ENCODE data around the gene UTP14C.

The UTP14C gene

GRCh38 chr13:51993713-51994112, 30.8 kb upstream of the UTP14C start:
- WGBS (ENCODE audit: insufficient coverage, insufficient read length): no CpG with 5 or more reads among the region's 2 CpGs
- Histone ChIP-seq H3K27me3 (ENCODE audit: control insufficient read depth, insufficient read depth, low read length) (no peaks in the 10 kb centered on the region), H3K4me3 (ENCODE audit: low read length) (no peak overlapping the region), H3K4me1 (ENCODE audit: control insufficient read depth, insufficient read depth, low read length) (peaks cover 5% of the 10 kb centered on the region), H3K27ac (ENCODE audit: low read length) (no peak overlapping the region), H3K9me3 (ENCODE audit: control insufficient read depth, insufficient read depth, low read length) (no peaks in the 10 kb centered on the region), H3K36me3 (ENCODE audit: control insufficient read depth, insufficient read depth, low read length) (no peaks in the 10 kb centered on the region)
- DNase-seq (ENCODE audit: low read depth, low spot score): no peak

- no peak for DNase-seq (ENCODE audit: low read depth, low spot score)
- Histone ChIP-seq H3K27ac (ENCODE audit: low read length) (no peak overlapping the region), H3K9me3 (ENCODE audit: control insufficient read depth, insufficient read depth, low read length) (no peaks in the 10 kb centered on the region), H3K4me3 (ENCODE audit: low read length) (no peak overlapping the region), H3K4me1 (ENCODE audit: control insufficient read depth, insufficient read depth, low read length) (peaks cover 11% of the 10 kb centered on the region), H3K36me3 (ENCODE audit: control insufficient read depth, insufficient read depth, low read length) (no peaks in the 10 kb centered on the region), H3K27me3 (ENCODE audit: control insufficient read depth, insufficient read depth, low read length) (no peaks in the 10 kb centered on the region)
- no CpG with 5 or more reads among the region's 9 CpGs for WGBS (ENCODE audit: insufficient coverage, insufficient read length)
These were observed 28.6 kb upstream of the UTP14C start for GRCh38 chr13:51995677-51996551.

GRCh38 chr13:51996641-51997040, 27.9 kb upstream of the UTP14C start:
- H3K36me3 ChIP-seq (ENCODE audit: control insufficient read depth, insufficient read depth, low read length): no peaks in the 10 kb centered on the region
- H3K4me1 ChIP-seq (ENCODE audit: control insufficient read depth, insufficient read depth, low read length): peaks cover 12% of the 10 kb centered on the region
- H3K4me3 ChIP-seq (ENCODE audit: low read length): no peak overlapping the region
- H3K27me3 ChIP-seq (ENCODE audit: control insufficient read depth, insufficient read depth, low read length): no peaks in the 10 kb centered on the region
- no peak overlapping the region for H3K27ac ChIP-seq (ENCODE audit: low read length)
- no peak for DNase-seq (ENCODE audit: low read depth, low spot score)
- H3K9me3 ChIP-seq (ENCODE audit: control insufficient read depth, insufficient read depth, low read length): no peaks in the 10 kb centered on the region
- no CpG with 5 or more reads among the region's 4 CpGs for WGBS (ENCODE audit: insufficient coverage, insufficient read length)

- Histone ChIP-seq H3K4me1 (ENCODE audit: control insufficient read depth, insufficient read depth, low read length) (peaks cover 12% of the 10 kb centered on the region), H3K9me3 (ENCODE audit: control insufficient read depth, insufficient read depth, low read length) (no peaks in the 10 kb centered on the region), H3K27me3 (ENCODE audit: control insufficient read depth, insufficient read depth, low read length) (no peaks in the 10 kb centered on the region), H3K36me3 (ENCODE audit: control insufficient read depth, insufficient read depth, low read length) (no peaks in the 10 kb centered on the region), H3K27ac (ENCODE audit: low read length) (no peak overlapping the region), H3K4me3 (ENCODE audit: low read length) (no peak overlapping the region)
- no peak for DNase-seq (ENCODE audit: low read depth, low spot score)
- WGBS (ENCODE audit: insufficient coverage, insufficient read length): no CpG with 5 or more reads among the region's 2 CpGs
These were observed 27.3 kb upstream of the UTP14C start for GRCh38 chr13:51997186-51997585.

- no CpG with 5 or more reads among the region's 8 CpGs for WGBS (ENCODE audit: insufficient coverage, insufficient read length)
- Histone ChIP-seq H3K27ac (ENCODE audit: low read length) (no peak overlapping the region), H3K4me3 (ENCODE audit: low read length) (no peak overlapping the region), H3K4me1 (ENCODE audit: control insufficient read depth, insufficient read depth, low read length) (peaks cover 12% of the 10 kb centered on the region), H3K27me3 (ENCODE audit: control insufficient read depth, insufficient read depth, low read length) (no peaks in the 10 kb centered on the region), H3K36me3 (ENCODE audit: control insufficient read depth, insufficient read depth, low read length) (no peaks in the 10 kb centered on the region), H3K9me3 (ENCODE audit: control insufficient read depth, insufficient read depth, low read length) (no peaks in the 10 kb centered on the region)
- no peak for DNase-seq (ENCODE audit: low read depth, low spot score)
These were observed 26.7 kb upstream of the UTP14C start for GRCh38 chr13:51997641-51998330.

- Histone ChIP-seq H3K4me3 (ENCODE audit: low read length) (no peak overlapping the region), H3K4me1 (ENCODE audit: control insufficient read depth, insufficient read depth, low read length) (peaks cover 12% of the 10 kb centered on the region), H3K9me3 (ENCODE audit: control insufficient read depth, insufficient read depth, low read length) (no peaks in the 10 kb centered on the region), H3K27ac (ENCODE audit: low read length) (no peak overlapping the region), H3K27me3 (ENCODE audit: control insufficient read depth, insufficient read depth, low read length) (no peaks in the 10 kb centered on the region), H3K36me3 (ENCODE audit: control insufficient read depth, insufficient read depth, low read length) (no peaks in the 10 kb centered on the region)
- no CpG with 5 or more reads among the region's 6 CpGs for WGBS (ENCODE audit: insufficient coverage, insufficient read length)
- DNase-seq (ENCODE audit: low read depth, low spot score): no peak
These were observed 25.6 kb upstream of the UTP14C start for GRCh38 chr13:51998723-51999509.

- peaks cover 12% of the 10 kb centered on the region for H3K4me1 ChIP-seq (ENCODE audit: control insufficient read depth, insufficient read depth, low read length)
- H3K4me3 ChIP-seq (ENCODE audit: low read length): no peak overlapping the region
- H3K36me3 ChIP-seq (ENCODE audit: control insufficient read depth, insufficient read depth, low read length): no peaks in the 10 kb centered on the region
- DNase-seq (ENCODE audit: low read depth, low spot score): no peak
- no peak overlapping the region for H3K27ac ChIP-seq (ENCODE audit: low read length)
- no peaks in the 10 kb centered on the region for H3K9me3 ChIP-seq (ENCODE audit: control insufficient read depth, insufficient read depth, low read length)
- H3K27me3 ChIP-seq (ENCODE audit: control insufficient read depth, insufficient read depth, low read length): no peaks in the 10 kb centered on the region
- no CpG with 5 or more reads among the region's 13 CpGs for WGBS (ENCODE audit: insufficient coverage, insufficient read length)
These were observed 25.0 kb upstream of the UTP14C start for GRCh38 chr13:51999510-51999911.

GRCh38 chr13:51999921-52000320, 24.6 kb upstream of the UTP14C start:
- no peak overlapping the region for H3K4me3 ChIP-seq (ENCODE audit: low read length)
- H3K27ac ChIP-seq (ENCODE audit: low read length): no peak overlapping the region
- WGBS (ENCODE audit: insufficient coverage, insufficient read length): no CpG with 5 or more reads among the region's 1 CpG
- no peak for DNase-seq (ENCODE audit: low read depth, low spot score)
- no peaks in the 10 kb centered on the region for H3K36me3 ChIP-seq (ENCODE audit: control insufficient read depth, insufficient read depth, low read length)
- H3K4me1 ChIP-seq (ENCODE audit: control insufficient read depth, insufficient read depth, low read length): peaks cover 12% of the 10 kb centered on the region
- no peaks in the 10 kb centered on the region for H3K9me3 ChIP-seq (ENCODE audit: control insufficient read depth, insufficient read depth, low read length)
- H3K27me3 ChIP-seq (ENCODE audit: control insufficient read depth, insufficient read depth, low read length): no peaks in the 10 kb centered on the region

- 100% methylated on average over 1 of the region's 3 CpGs for WGBS (ENCODE audit: insufficient coverage, insufficient read length)
- Histone ChIP-seq H3K27ac (ENCODE audit: low read length) (no peak overlapping the region), H3K27me3 (ENCODE audit: control insufficient read depth, insufficient read depth, low read length) (no peaks in the 10 kb centered on the region), H3K4me1 (ENCODE audit: control insufficient read depth, insufficient read depth, low read length) (peaks cover 12% of the 10 kb centered on the region), H3K9me3 (ENCODE audit: control insufficient read depth, insufficient read depth, low read length) (no peaks in the 10 kb centered on the region), H3K36me3 (ENCODE audit: control insufficient read depth, insufficient read depth, low read length) (no peaks in the 10 kb centered on the region), H3K4me3 (ENCODE audit: low read length) (no peak overlapping the region)
- DNase-seq (ENCODE audit: low read depth, low spot score): no peak
These were observed 23.3 kb upstream of the UTP14C start for GRCh38 chr13:52001120-52001731.

GRCh38 chr13:52002361-52002760, 22.1 kb upstream of the UTP14C start:
- Histone ChIP-seq H3K27me3 (ENCODE audit: control insufficient read depth, insufficient read depth, low read length) (no peaks in the 10 kb centered on the region), H3K27ac (ENCODE audit: low read length) (no peak overlapping the region), H3K9me3 (ENCODE audit: control insufficient read depth, insufficient read depth, low read length) (no peaks in the 10 kb centered on the region), H3K4me1 (ENCODE audit: control insufficient read depth, insufficient read depth, low read length) (peaks cover 12% of the 10 kb centered on the region), H3K4me3 (ENCODE audit: low read length) (no peak overlapping the region), H3K36me3 (ENCODE audit: control insufficient read depth, insufficient read depth, low read length) (no peaks in the 10 kb centered on the region)
- WGBS (ENCODE audit: insufficient coverage, insufficient read length): no CpG with 5 or more reads among the region's 4 CpGs
- DNase-seq (ENCODE audit: low read depth, low spot score): no peak

All from iPS DF 6.9 (cell line).